ENCODE measurements around the gene UTP18. TPM values are rescaled to one million over a fixed set of nuclear protein-coding genes. Genes with fewer than 3 reads are reported as not detected.

Gene UTP18
- total and polyA plus RNA-seq, 10 donors = 23.5 to 45.6 (median 36.6) TPM

GRCh38 chr17:51240275-51240674 lies 20.1 kb upstream of the UTP18 start:
- DNase-seq = no peak
- no peak overlapping the region for H3K27ac ChIP-seq
- H3K4me3 ChIP-seq = no peak overlapping the region
- H3K27me3 ChIP-seq (replicated peaks in 1 of 7) = no peaks in the 10 kb centered on the region
- peaks cover 0 to 7% (median 0%) of the 10 kb centered on the region in 6 donors for H3K36me3 ChIP-seq
- H3K9me3 ChIP-seq = no peaks in the 10 kb centered on the region
- intact Hi-C loops (cut with DNase I; ENCODE audit: low total_unique reads) = no loop called here
- WGBS, 5 donors = 92 to 96% (median 94%) methylated on average over 2 of the region's 2 CpGs
- peaks cover 5 to 42% (median 12%) of the 10 kb centered on the region in 6 donors for H3K4me1 ChIP-seq
- TF ChIP-seq POLR2AphosphoS5 (IDR thresholded peaks at IDR 0.05) (no peak), POLR2A (IDR thresholded peaks at IDR 0.05) (no peak), CTCF (IDR thresholded peaks at IDR 0.05 in 8 of 11, conservative IDR thresholded peaks at IDR 0.05 in 3 of 11) (no peak)

DNA sequence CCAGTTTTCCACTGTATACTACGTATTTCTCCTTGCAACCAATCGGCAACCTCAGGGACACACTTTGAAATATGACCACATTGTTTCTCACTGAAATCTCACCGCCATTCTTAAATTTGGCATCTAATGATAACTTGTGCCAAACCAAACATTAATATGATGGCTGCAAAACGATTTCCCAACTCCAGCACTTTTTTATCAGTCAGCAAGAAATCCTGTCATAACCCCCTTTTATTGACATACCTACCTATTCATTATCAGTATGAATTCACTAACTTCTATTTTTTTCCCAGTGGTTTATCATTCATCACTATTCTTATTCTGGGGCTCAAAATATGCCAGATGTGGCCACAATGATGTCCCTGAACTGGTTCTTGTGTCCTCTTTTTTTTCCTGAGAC lies 16.3 kb upstream of the UTP18 start:
- no peaks in the 10 kb centered on the region for H3K27me3 ChIP-seq (replicated peaks in 1 of 7)
- peaks cover 0 to 25% (median 2%) of the 10 kb centered on the region in 6 donors for H3K4me1 ChIP-seq
- intact Hi-C loops (cut with DNase I; ENCODE audit: low total_unique reads) = no loop called here
- no peak overlapping the region for H3K4me3 ChIP-seq
- H3K36me3 ChIP-seq = peaks cover 0 to 16% (median 0%) of the 10 kb centered on the region in 6 donors
- TF ChIP-seq POLR2AphosphoS5 (IDR thresholded peaks at IDR 0.05) (no peak), CTCF (IDR thresholded peaks at IDR 0.05 in 8 of 11, conservative IDR thresholded peaks at IDR 0.05 in 3 of 11) (no peak), POLR2A (IDR thresholded peaks at IDR 0.05) (no peak)
- DNase-seq = no peak
- H3K27ac ChIP-seq = no peak overlapping the region
- 87 to 94% (median 90%) methylated on average over 4 of the region's 4 CpGs for WGBS, 5 donors
- no peaks in the 10 kb centered on the region for H3K9me3 ChIP-seq

DNA sequence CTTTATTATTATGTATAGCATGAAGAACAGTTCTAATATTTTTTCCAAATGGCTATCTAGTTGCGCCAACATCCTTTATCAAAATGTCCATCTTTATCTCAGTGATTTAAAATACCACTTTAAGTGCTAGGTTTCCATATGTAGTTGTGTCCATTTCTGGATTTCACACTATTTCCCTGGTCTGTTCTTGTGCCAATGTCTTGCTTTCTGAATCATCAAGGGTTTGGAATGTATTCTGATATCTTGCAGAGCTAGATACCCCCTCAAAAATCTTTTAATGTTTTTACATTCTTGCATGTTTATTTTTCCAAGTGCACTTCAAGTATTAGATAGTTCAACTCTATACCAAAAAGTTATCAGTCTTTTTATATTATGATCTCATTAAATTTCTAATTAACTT lies 14.8 kb upstream of the UTP18 start:
- Histone ChIP-seq H3K36me3 (peaks cover 0 to 17% (median 0%) of the 10 kb centered on the region in 6 donors), H3K9me3 (no peaks in the 10 kb centered on the region), H3K27me3 (replicated peaks in 1 of 7) (no peaks in the 10 kb centered on the region), H3K4me1 (peaks cover 0 to 15% (median 0%) of the 10 kb centered on the region in 6 donors), H3K27ac (no peak overlapping the region), H3K4me3 (no peak overlapping the region)
- no peak for DNase-seq
- intact Hi-C loops (cut with DNase I; ENCODE audit: low total_unique reads) = no loop called here
- WGBS, 5 donors = 93 to 96% (median 96%) methylated on average over 1 of the region's 1 CpG
- TF ChIP-seq POLR2A (IDR thresholded peaks at IDR 0.05) (no peak), CTCF (IDR thresholded peaks at IDR 0.05 in 8 of 11, conservative IDR thresholded peaks at IDR 0.05 in 3 of 11) (no peak), POLR2AphosphoS5 (IDR thresholded peaks at IDR 0.05) (no peak)

DNA sequence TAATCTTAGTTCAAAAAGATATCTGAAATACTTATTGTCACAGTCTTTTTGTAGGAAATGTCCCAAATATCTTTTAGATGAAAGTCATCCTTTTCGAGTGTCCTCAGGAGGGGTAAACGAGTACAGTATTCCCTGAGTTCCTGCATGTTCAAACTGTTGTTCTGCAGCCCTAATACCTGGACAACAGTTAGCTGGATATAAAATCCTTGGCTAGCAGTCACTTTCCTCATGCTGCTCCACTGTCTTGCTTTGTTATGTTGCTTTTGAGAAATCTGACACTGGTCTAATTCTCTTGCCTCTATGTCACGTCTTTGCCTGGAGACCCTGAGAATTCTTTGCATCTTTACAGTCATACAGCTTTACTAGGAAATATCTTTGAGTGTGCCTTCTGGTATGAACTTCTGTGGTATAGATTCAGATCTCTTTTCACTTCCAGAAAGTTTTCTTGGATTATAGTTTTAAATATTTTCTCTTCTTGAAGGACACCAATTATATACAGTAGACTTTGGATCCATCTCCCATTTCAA lies 10.0 kb upstream of the UTP18 start:
- TF ChIP-seq POLR2AphosphoS5 (IDR thresholded peaks at IDR 0.05) (no peak), POLR2A (IDR thresholded peaks at IDR 0.05) (no peak), CTCF (IDR thresholded peaks at IDR 0.05 in 8 of 11, conservative IDR thresholded peaks at IDR 0.05 in 3 of 11) (no peak)
- intact Hi-C loops (cut with DNase I; ENCODE audit: low total_unique reads) = no loop called here
- Histone ChIP-seq H3K4me1 (peaks cover 0 to 33% (median 12%) of the 10 kb centered on the region in 6 donors), H3K4me3 (no peak overlapping the region), H3K9me3 (no peaks in the 10 kb centered on the region), H3K27me3 (replicated peaks in 1 of 7) (no peaks in the 10 kb centered on the region), H3K36me3 (peaks cover 0 to 57% (median 17%) of the 10 kb centered on the region in 6 donors), H3K27ac (no peak overlapping the region)
- WGBS, 5 donors = 95 to 98% (median 98%) methylated on average over 3 of the region's 3 CpGs
- no peak for DNase-seq
